GM23338 (cell line): ENCODE data around the gene DDX23.

Source experiments
- TF ChIP-seq, protein P1 (sequence below): IDR thresholded peaks from one replicate; pipeline ENCODE4 v1.6.1; 2018; ENCODE audit warnings: antibody characterized with exemption; ENCODE audit not compliant: unreplicated experiment
- TF ChIP-seq, protein P2 (sequence below), 2 experiments: fragments of 200-600 bp in 1 of 2; sonication (generic) in 1 of 2; conservative IDR thresholded peaks; 2 replicates each; pipeline versions ENCODE4 v1.5.1 to v1.6.1; 2016 to 2017; ENCODE audit warnings: antibody characterized with exemption in 2 of 2, low read depth in 2 of 2, mild to moderate bottlenecking in 2 of 2, moderate library complexity in 1 of 2

DNA sequence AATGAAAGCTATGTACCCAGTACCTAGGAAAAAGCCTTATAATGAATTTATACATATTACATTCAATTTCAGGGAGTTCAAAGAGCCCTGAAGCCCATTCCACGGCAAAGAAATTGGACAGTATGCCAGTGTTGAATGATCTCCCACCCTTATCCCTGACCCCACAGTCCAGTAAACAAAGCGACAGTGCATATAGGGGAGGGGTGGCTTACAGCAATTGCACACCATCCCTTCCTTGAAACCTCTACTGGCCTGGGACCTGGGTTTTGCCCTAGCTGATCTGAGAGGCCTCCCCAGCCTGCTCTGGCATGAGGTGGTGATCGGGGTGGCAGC lies 31.0 kb upstream of the DDX23 start:
- TF ChIP-seq, protein P1, sequence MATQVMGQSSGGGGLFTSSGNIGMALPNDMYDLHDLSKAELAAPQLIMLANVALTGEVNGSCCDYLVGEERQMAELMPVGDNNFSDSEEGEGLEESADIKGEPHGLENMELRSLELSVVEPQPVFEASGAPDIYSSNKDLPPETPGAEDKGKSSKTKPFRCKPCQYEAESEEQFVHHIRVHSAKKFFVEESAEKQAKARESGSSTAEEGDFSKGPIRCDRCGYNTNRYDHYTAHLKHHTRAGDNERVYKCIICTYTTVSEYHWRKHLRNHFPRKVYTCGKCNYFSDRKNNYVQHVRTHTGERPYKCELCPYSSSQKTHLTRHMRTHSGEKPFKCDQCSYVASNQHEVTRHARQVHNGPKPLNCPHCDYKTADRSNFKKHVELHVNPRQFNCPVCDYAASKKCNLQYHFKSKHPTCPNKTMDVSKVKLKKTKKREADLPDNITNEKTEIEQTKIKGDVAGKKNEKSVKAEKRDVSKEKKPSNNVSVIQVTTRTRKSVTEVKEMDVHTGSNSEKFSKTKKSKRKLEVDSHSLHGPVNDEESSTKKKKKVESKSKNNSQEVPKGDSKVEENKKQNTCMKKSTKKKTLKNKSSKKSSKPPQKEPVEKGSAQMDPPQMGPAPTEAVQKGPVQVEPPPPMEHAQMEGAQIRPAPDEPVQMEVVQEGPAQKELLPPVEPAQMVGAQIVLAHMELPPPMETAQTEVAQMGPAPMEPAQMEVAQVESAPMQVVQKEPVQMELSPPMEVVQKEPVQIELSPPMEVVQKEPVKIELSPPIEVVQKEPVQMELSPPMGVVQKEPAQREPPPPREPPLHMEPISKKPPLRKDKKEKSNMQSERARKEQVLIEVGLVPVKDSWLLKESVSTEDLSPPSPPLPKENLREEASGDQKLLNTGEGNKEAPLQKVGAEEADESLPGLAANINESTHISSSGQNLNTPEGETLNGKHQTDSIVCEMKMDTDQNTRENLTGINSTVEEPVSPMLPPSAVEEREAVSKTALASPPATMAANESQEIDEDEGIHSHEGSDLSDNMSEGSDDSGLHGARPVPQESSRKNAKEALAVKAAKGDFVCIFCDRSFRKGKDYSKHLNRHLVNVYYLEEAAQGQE = no peak
- TF ChIP-seq, protein P2, sequence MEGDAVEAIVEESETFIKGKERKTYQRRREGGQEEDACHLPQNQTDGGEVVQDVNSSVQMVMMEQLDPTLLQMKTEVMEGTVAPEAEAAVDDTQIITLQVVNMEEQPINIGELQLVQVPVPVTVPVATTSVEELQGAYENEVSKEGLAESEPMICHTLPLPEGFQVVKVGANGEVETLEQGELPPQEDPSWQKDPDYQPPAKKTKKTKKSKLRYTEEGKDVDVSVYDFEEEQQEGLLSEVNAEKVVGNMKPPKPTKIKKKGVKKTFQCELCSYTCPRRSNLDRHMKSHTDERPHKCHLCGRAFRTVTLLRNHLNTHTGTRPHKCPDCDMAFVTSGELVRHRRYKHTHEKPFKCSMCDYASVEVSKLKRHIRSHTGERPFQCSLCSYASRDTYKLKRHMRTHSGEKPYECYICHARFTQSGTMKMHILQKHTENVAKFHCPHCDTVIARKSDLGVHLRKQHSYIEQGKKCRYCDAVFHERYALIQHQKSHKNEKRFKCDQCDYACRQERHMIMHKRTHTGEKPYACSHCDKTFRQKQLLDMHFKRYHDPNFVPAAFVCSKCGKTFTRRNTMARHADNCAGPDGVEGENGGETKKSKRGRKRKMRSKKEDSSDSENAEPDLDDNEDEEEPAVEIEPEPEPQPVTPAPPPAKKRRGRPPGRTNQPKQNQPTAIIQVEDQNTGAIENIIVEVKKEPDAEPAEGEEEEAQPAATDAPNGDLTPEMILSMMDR (conservative IDR thresholded peaks at IDR 0.05; ENCODE audit: low read depth in 2 of 2) = no peak
